GM12875 (cell line): ENCODE measurements around the gene PIK3R1.

Experiments
- H3K4me3 ChIP-seq: one replicate; pipeline ENCODE4 v1.5.1; 2011; ENCODE audit warnings: low read depth, low read length, control low read depth
- CTCF ChIP-seq: IDR thresholded peaks from 2 replicates; pipeline ENCODE4 v1.5.1; 2011; ENCODE audit warnings: low read depth, mild to moderate bottlenecking, control low read depth, inconsistent platforms, low read length, moderate library complexity, borderline replicate concordance; ENCODE audit not compliant: insufficient read depth

The PIK3R1 gene

GRCh38 chr5:68264024-68264956 lies 48.7 kb downstream of the PIK3R1 start:
- no peak for TF ChIP-seq CTCF
- H3K4me3 ChIP-seq = no peak overlapping the region

GRCh38 chr5:68265347-68265746 lies 49.8 kb downstream of the PIK3R1 start:
- H3K4me3 ChIP-seq = no peak overlapping the region
- no peak for TF ChIP-seq CTCF

GRCh38 chr5:68265822-68266395 lies 50.4 kb downstream of the PIK3R1 start:
- no peak for TF ChIP-seq CTCF
- H3K4me3 ChIP-seq = no peak overlapping the region

- H3K4me3 ChIP-seq = no peak overlapping the region
- no peak for TF ChIP-seq CTCF
Measured at GRCh38 chr5:68266457-68266856, 50.9 kb downstream of the PIK3R1 start.

GRCh38 chr5:68267066-68267465 lies 51.5 kb downstream of the PIK3R1 start:
- no peak overlapping the region for H3K4me3 ChIP-seq
- no peak for TF ChIP-seq CTCF

GRCh38 chr5:68268101-68268851 lies 52.7 kb downstream of the PIK3R1 start:
- TF ChIP-seq CTCF = no peak
- H3K4me3 ChIP-seq = no peak overlapping the region

- no peak for TF ChIP-seq CTCF
- H3K4me3 ChIP-seq = no peak overlapping the region
Measured at GRCh38 chr5:68268852-68269130, 53.2 kb downstream of the PIK3R1 start.
